Ovary (tissue), 9 donors: ENCODE data around the gene C16orf92. TPM values are rescaled to one million over a fixed set of nuclear protein-coding genes. Genes with fewer than 3 reads are reported as not detected.
A peak's percentile ranks its signal among the peaks of the same experiment; 100 is the strongest.

ENCODE experiments used
- DNase-seq, 5 donors: peaks; one replicate each; pipeline ENCODE4 v3.0.0-alpha.2; 2019 to 2020
- H3K27ac ChIP-seq, 2 donors: fragments of 200-600 bp; one replicate each; pipeline versions ENCODE4 v1.5.1 to v1.8.0; 2019 to 2022
- H3K27me3 ChIP-seq: fragments of 200-600 bp; one replicate; pipeline ENCODE4 v1.8.0; 2022
- H3K36me3 ChIP-seq: fragments of 200-600 bp; sonication (generic); one replicate; pipeline ENCODE4 v1.5.1; 2019
- H3K4me1 ChIP-seq: one replicate; pipeline ENCODE4 v1.8.1; 2013; ENCODE audit warnings: mild to moderate bottlenecking, moderate library complexity; ENCODE audit not compliant: insufficient read depth
- H3K4me3 ChIP-seq: fragments of 200-600 bp; sonication (generic); one replicate; pipeline ENCODE4 v1.5.1; 2017
- H3K9me3 ChIP-seq, 2 donors: fragments of 200-600 bp in 1 of 2; sonication (generic) in 1 of 2; one replicate each; pipeline versions ENCODE4 v1.5.1 to v1.8.1; 2013 to 2019; ENCODE audit warnings: mild to moderate bottlenecking in 1 of 2, moderate library complexity in 1 of 2
- EP300 ChIP-seq: sonication (generic); formaldehyde crosslinking; IDR thresholded peaks from one replicate; pipeline ENCODE4 v1.6.1; 2017; ENCODE audit warnings: antibody characterized with exemption
- POLR2A ChIP-seq: fragments of 450-650 bp; IDR thresholded peaks from one replicate; pipeline ENCODE4 v1.6.1; 2017; ENCODE audit warnings: antibody characterized with exemption, mild to moderate bottlenecking, moderate library complexity
- WGBS, 3 donors: extraction: QIAGEN DNeasy Blood & Tissue Kit in 1 of 3; methylation state at CpG; one replicate each; pipeline versions ENCODE4 v1.1.5 to v1.1.7; 2013 to 2017; 5-methylcytosine and 5-hydroxymethylcytosine counted together
- intact Hi-C, 4 donors: fragments of 100-400 bp; cut with DNase I; formaldehyde crosslinking; loops; one replicate each; pipeline versions ENCODE4 v1.11.0 to v1.15.1; 2022 to 2023
- polyA plus RNA-seq, 2 donors: library from polyadenylated mRNA; stranded (reverse); fragments of 200-250 nt in 1 of 2; fragments of 350-450 nt in 1 of 2; fragmentation: Illumina TruSeq in 1 of 2; extraction: RNeasy Lipid Tissue Mini Kit (QIAGEN cat#74804) in 1 of 2; gene quantifications; one replicate each; pipeline ENCODE4 v1.2.3, GENCODE V29; 2013 to 2014
- total RNA-seq, 7 donors: library from RNA; depleted of rRNA in 2 of 7; stranded (reverse); fragments of >200 nt in 2 of 7; fragmentation: NEBNext Ultra II Directional in 3 of 7; extraction: Animal tissue kit (Norgen Biotek cat#: 25700) in 3 of 7; gene quantifications; one replicate each; pipeline versions ENCODE4 v1.1.0 to v1.2.4, GENCODE V29; 2016 to 2023
- TF ChIP-seq, protein P1 (sequence below), 3 donors: fragments of 450-650 bp in 2 of 3; fragments of 200-600 bp in 1 of 3; IDR thresholded peaks; one replicate each; pipeline versions ENCODE4 v1.5.1 to v1.8.0; 2016 to 2022; ENCODE audit warnings: antibody characterized with exemption in 3 of 3, mild to moderate bottlenecking in 1 of 3
- donor health status: DM: no; HTN: no; CAD: no; lungs with moderate emphysema.
- donor health status: DM: no; HTN: no; CAD: no.
- donor health status: Bipolar disorder and iron deficiency.
- donor health status: DM: yes; HTN: yes; CAD: no.
- donor health status: DM: no; HTN: no; CAD: no.
- donor health status: DM: yes; HTN: yes; CAD: no.

C16orf92 gene
- total and polyA plus RNA-seq, 9 donors: not detected

DNA sequence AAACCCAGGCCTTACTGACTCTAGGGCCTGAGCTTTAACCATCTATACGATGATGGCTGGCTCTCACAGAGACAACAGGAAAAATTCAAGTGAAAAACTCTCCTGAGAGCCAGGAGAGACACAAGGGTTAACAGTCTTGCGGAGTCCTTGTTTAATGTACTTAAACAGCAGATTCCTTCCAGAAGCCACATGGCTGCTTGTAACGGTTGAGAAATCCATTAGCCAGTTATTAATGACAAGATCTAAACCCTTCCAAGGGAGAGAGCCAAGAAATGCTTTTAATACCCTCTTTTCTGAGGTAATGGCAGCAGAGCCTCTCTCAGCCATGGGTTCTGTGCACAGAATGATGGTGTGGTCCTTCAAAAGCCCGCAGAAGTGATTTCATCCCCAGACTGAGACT is 37.3 kb downstream of the C16orf92 start:
- Histone ChIP-seq H3K27ac (no peak overlapping the region), H3K4me1 (peaks cover 6% of the 10 kb centered on the region), H3K9me3 (no peaks in the 10 kb centered on the region), H3K27me3 (no peaks in the 10 kb centered on the region), H3K4me3 (no peak overlapping the region), H3K36me3 (no peaks in the 10 kb centered on the region)
- DNase-seq: no peak
- 76 to 83% (median 82%) methylated on average over 4 of the region's 4 CpGs for WGBS, 3 donors
- intact Hi-C loops: loop anchor here in 1 of 4 donors (10.0 kb wide), 1 partner anchor 344 kb away; the partner anchor contains the start of gene ZNF771
- TF ChIP-seq EP300 (no peak), POLR2A (no peak)
- TF ChIP-seq, protein P1, sequence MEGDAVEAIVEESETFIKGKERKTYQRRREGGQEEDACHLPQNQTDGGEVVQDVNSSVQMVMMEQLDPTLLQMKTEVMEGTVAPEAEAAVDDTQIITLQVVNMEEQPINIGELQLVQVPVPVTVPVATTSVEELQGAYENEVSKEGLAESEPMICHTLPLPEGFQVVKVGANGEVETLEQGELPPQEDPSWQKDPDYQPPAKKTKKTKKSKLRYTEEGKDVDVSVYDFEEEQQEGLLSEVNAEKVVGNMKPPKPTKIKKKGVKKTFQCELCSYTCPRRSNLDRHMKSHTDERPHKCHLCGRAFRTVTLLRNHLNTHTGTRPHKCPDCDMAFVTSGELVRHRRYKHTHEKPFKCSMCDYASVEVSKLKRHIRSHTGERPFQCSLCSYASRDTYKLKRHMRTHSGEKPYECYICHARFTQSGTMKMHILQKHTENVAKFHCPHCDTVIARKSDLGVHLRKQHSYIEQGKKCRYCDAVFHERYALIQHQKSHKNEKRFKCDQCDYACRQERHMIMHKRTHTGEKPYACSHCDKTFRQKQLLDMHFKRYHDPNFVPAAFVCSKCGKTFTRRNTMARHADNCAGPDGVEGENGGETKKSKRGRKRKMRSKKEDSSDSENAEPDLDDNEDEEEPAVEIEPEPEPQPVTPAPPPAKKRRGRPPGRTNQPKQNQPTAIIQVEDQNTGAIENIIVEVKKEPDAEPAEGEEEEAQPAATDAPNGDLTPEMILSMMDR (IDR thresholded peaks at IDR 0.05): no peak

GRCh38 chr16:30060836-30061554 is 38.0 kb downstream of the C16orf92 start:
- no peaks in the 10 kb centered on the region for H3K27me3 ChIP-seq
- H3K4me1 ChIP-seq: peaks cover 6% of the 10 kb centered on the region
- intact Hi-C loops: loop anchor here in 1 of 4 donors (10.0 kb wide), 1 partner anchor 344 kb away; the partner anchor contains the start of gene ZNF771
- H3K4me3 ChIP-seq: no peak overlapping the region
- no peak overlapping the region for H3K27ac ChIP-seq
- TF ChIP-seq POLR2A (no peak), EP300 (no peak)
- TF ChIP-seq, protein P1 (IDR thresholded peaks at IDR 0.05): no peak
- WGBS, 3 donors: 68 to 77% (median 74%) methylated on average over 2 of the region's 2 CpGs
- DNase-seq: no peak
- no peaks in the 10 kb centered on the region for H3K9me3 ChIP-seq
- no peaks in the 10 kb centered on the region for H3K36me3 ChIP-seq

- Histone ChIP-seq H3K4me3 (peak overlapping the region; percentile 97), H3K36me3 (no peaks in the 10 kb centered on the region), H3K27me3 (no peaks in the 10 kb centered on the region), H3K9me3 (no peaks in the 10 kb centered on the region), H3K4me1 (peaks cover 13% of the 10 kb centered on the region), H3K27ac (peak overlapping the region; percentile 91 to 99)
- no peak for DNase-seq
- TF ChIP-seq, protein P1 (IDR thresholded peaks at IDR 0.05): no peak
- TF ChIP-seq EP300: no peak
- no peak for TF ChIP-seq POLR2A
- WGBS, 3 donors: 54 to 59% (median 58%) methylated on average over 12 of the region's 12 CpGs
- intact Hi-C loops: loop anchor here in 1 of 4 donors (10.0 kb wide), 1 partner anchor 341 kb away; the partner anchor contains the start of gene ZNF771
Observed at GRCh38 chr16:30063278-30063892, 40.4 kb downstream of the C16orf92 start.

DNA sequence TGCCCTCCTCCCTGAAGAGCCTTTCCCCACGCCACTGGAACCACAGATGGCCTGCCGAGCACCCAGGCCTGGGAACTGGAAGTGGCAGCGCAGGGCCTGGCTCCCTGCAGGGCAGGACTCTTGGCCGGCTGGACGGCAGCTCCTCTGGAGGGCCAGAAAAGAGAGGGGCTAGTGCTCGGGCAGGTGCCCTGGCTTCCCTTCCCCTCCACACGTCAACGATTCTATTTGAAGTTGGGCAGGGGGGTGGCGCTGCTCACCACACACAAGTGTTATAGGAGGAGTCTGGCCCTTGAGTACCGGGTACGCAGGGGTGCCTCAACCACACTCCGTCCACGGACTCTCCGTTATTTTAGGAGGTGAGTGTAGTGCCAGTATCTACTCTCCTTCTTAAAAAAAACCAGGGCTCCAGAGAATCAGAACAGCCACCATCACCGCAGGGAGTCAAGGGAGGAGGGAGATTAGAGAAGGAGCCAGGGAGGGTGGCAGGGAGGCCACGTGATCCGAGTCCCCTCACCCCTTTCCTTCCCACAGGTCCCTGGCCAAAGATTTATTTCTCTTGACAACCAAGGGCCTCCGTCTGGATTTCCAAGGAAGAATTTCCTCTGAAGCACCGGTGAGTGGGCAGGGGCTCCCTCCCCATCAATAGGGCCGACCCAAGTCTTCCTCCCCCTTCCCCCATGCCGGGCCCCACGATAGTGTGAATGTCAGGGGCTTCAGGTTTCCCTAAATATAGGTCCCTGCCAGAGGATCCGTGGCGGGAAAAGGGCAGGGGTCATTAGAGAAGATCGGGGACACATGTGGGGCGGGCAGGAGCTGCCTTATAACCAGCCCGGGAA is 41.1 kb downstream of the C16orf92 start:
- Histone ChIP-seq H3K27ac (peak overlapping the region; percentile 91 to 99), H3K9me3 (no peaks in the 10 kb centered on the region), H3K27me3 (no peaks in the 10 kb centered on the region), H3K4me3 (peak overlapping the region; percentile 97), H3K4me1 (peaks cover 13% of the 10 kb centered on the region), H3K36me3 (no peaks in the 10 kb centered on the region)
- DNase-seq: peak; percentile 79 to 86 (median 83)
- intact Hi-C loops: loop anchor here in 2 of 4 donors (2.0 to 10.0 kb wide), 2 partner anchors 29 to 341 kb away; partner anchors contain the start of gene ZNF771 (in 1 of the 2)
- 2 to 8% (median 7%) methylated on average over 26 to 27 of the region's 27 CpGs for WGBS, 3 donors
- TF ChIP-seq POLR2A (peak; percentile 57), EP300 (no peak)
- TF ChIP-seq, protein P1 (IDR thresholded peaks at IDR 0.05): peak; percentile 17 to 45 (median 44)
